ENCODE measurements around the gene RDH11. TPM values are rescaled to one million over a fixed set of nuclear protein-coding genes. Genes with fewer than 3 reads are reported as not detected.
"Not testable (repeated sequence)": the region's sequence is repeated elsewhere in the genome, so short reads cannot be mapped to it uniquely, and the experiment has no call there.

Gene RDH11
- total and polyA plus RNA-seq, 8 donors: 6.9 to 71.6 (median 24.8) TPM

DNA sequence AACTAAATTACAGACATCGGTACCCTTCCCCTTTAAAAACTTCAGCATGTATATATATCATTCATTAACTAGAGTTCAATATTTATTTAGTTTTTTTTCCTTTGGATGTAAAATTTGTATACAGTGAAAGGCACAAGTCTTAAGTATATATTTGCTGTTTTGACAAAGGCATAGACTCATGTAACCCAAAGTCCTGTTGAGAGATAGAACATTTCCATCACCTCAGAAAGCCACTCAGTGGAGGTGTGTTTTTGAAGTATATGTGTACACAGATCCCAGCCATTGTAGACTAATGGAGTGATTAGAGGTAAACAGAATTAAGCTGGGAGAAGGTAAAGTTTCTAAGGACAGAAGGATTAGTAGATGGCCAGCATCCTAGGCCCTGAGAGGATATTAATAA lies 21.5 kb upstream of the RDH11 start:
- Histone ChIP-seq H3K4me3 (no peak overlapping the region), H3K27ac (no peak overlapping the region), H3K4me1 (peaks cover 0 to 8% (median 2%) of the 10 kb centered on the region in 4 donors), H3K36me3 (no peaks in the 10 kb centered on the region), H3K27me3 (no peaks in the 10 kb centered on the region), H3K9me3 (no peaks in the 10 kb centered on the region)
- TF ChIP-seq EP300 (IDR thresholded peaks at IDR 0.05) (no peak), POLR2A (IDR thresholded peaks at IDR 0.05) (no peak), POLR2AphosphoS5 (IDR thresholded peaks at IDR 0.05) (no peak)
- TF ChIP-seq, protein P1, sequence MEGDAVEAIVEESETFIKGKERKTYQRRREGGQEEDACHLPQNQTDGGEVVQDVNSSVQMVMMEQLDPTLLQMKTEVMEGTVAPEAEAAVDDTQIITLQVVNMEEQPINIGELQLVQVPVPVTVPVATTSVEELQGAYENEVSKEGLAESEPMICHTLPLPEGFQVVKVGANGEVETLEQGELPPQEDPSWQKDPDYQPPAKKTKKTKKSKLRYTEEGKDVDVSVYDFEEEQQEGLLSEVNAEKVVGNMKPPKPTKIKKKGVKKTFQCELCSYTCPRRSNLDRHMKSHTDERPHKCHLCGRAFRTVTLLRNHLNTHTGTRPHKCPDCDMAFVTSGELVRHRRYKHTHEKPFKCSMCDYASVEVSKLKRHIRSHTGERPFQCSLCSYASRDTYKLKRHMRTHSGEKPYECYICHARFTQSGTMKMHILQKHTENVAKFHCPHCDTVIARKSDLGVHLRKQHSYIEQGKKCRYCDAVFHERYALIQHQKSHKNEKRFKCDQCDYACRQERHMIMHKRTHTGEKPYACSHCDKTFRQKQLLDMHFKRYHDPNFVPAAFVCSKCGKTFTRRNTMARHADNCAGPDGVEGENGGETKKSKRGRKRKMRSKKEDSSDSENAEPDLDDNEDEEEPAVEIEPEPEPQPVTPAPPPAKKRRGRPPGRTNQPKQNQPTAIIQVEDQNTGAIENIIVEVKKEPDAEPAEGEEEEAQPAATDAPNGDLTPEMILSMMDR (IDR thresholded peaks at IDR 0.05): no peak
- intact Hi-C loops (cut with DNase I; ENCODE audit: low total_unique reads): no loop called here
- DNase-seq: no peak
- WGBS, 5 donors: 54 to 70% (median 59%) methylated on average over 1 of the region's 1 CpG

DNA sequence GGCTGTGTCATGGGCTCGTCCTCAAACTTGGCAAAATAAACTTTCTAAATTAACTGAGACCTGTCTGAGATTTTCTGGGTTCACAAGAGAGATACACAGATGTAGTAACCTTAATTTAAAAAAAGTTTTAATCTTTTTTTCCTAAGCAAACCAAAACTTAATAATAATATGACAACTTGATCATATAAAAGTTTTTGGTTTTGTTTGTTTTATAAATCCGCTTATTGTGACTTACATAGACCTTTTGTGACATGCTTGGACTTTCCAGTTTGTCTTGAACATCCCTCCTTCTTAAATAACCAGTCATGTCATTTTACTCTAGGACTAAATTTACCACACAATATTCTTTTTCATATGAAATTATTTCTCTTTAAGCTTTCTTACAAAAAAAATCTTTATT lies 14.6 kb upstream of the RDH11 start:
- H3K4me3 ChIP-seq: no peak overlapping the region
- no peaks in the 10 kb centered on the region for H3K9me3 ChIP-seq
- TF ChIP-seq EP300 (IDR thresholded peaks at IDR 0.05) (no peak), POLR2AphosphoS5 (IDR thresholded peaks at IDR 0.05) (no peak), POLR2A (IDR thresholded peaks at IDR 0.05) (no peak)
- TF ChIP-seq, protein P1 (IDR thresholded peaks at IDR 0.05): no peak
- no peak for DNase-seq
- no peak overlapping the region for H3K27ac ChIP-seq
- no peaks in the 10 kb centered on the region for H3K27me3 ChIP-seq
- whole genome bisulfite sequencing, 5 donors: 85 to 95% (median 92%) methylated on average over 2 of the region's 2 CpGs
- H3K4me1 ChIP-seq: no peaks in the 10 kb centered on the region
- H3K36me3 ChIP-seq: no peaks in the 10 kb centered on the region
- intact Hi-C loops (cut with DNase I; ENCODE audit: low total_unique reads): no loop called here

DNA sequence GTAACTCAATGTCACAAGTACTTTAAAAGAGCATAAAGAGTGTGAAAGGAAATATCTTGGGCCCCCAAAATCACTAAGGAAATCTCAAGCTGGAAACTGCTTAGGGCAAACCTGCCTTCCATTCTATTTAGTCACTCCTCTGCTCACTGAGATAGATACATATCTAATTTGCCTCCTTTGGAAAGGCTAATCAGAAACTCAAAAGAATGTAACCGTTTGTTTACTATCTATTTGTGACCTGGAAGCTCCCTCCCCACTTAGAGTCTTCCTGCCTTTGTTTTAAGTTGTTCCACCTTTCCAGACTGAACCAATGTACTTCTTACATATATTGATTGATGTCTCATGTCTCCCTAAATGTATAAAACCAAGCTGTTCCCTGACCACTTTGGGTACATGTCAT lies 14.2 kb upstream of the RDH11 start:
- H3K27me3 ChIP-seq, H3K4me3 ChIP-seq, DNase-seq, H3K4me1 ChIP-seq, H3K36me3 ChIP-seq, H3K27ac ChIP-seq, H3K9me3 ChIP-seq: not testable (repeated sequence)
- 50 to 78% (median 70%) methylated on average over 1 of the region's 1 CpG for WGBS, 5 donors
- intact Hi-C loops (cut with DNase I; ENCODE audit: low total_unique reads): loop anchor here (10.0 kb wide), 1 partner anchor 185 kb away; no protein-coding TSS in a partner anchor

DNA sequence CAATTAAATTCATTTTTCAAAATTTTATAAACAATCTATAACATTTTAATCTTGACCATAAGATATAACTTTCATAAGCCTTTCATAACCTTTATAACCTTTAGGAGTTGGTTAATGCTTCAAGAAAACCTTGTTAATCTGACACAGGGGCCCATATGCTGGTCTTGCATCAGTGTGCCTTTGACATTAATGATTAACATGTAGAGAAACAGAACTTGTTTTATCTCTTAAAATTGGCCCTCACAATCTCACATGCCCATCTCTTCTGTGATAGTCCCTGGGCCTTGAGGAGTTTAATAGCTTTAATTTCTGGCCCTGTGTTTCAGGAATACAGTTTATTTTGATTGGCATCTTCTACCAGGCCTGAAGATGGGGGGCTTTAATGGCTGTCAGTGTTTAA lies 13.8 kb upstream of the RDH11 start:
- H3K4me1 ChIP-seq, H3K4me3 ChIP-seq, DNase-seq, H3K27me3 ChIP-seq, H3K9me3 ChIP-seq, H3K27ac ChIP-seq, H3K36me3 ChIP-seq: not testable (repeated sequence)
- intact Hi-C loops (cut with DNase I; ENCODE audit: low total_unique reads): loop anchor here (10.0 kb wide), 1 partner anchor 185 kb away; no protein-coding TSS in a partner anchor

DNA sequence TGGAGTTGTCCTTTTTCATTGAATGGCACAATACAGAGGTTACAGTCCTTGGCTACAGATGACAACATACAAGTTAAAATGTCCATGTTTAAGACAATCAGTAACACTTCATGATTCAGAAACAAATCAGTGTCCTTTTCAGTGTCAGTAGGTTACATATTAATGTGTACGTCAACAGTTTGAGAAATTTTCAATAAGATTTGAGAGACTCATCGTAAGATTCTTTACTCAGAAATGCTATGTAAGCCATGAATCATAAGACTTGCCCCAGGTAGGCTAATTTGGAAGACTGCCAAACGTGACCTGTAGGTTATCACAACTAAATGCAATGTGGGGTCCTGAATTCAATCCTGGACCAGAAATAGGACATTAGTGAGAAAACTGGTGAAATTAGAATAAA lies 9.6 kb upstream of the RDH11 start:
- Histone ChIP-seq H3K4me3 (no peak overlapping the region), H3K36me3 (no peaks in the 10 kb centered on the region), H3K27me3 (no peaks in the 10 kb centered on the region), H3K27ac (peak overlapping the region in 1 of 5 donors; percentile 14), H3K4me1 (peaks cover 0 to 11% (median 2%) of the 10 kb centered on the region in 4 donors), H3K9me3 (no peaks in the 10 kb centered on the region)
- intact Hi-C loops (cut with DNase I; ENCODE audit: low total_unique reads): loop anchor here (10.0 kb wide), 1 partner anchor 180 kb away; no protein-coding TSS in a partner anchor
- 34 to 59% (median 41%) methylated on average over 3 of the region's 3 CpGs for WGBS, 5 donors
- DNase-seq: peak in 1 of 2 donors; percentile 42
- TF ChIP-seq EP300 (IDR thresholded peaks at IDR 0.05) (no peak), POLR2A (IDR thresholded peaks at IDR 0.05) (no peak), POLR2AphosphoS5 (IDR thresholded peaks at IDR 0.05) (no peak)
- TF ChIP-seq, protein P1 (IDR thresholded peaks at IDR 0.05): no peak

All from stomach (tissue), 9 donors.